Fibroblast of skin of back (primary cell): ENCODE results near the gene UQCR11.

ENCODE experiments used
- DNase-seq: peaks from one replicate; pipeline ENCODE4 v3.0.0-alpha.2; 2013

Gene UQCR11

GRCh38 chr19:1634938-1635243 lies 29.6 kb upstream of the UQCR11 start:
- no peak for DNase-seq

- no peak for DNase-seq
These were observed 29.1 kb upstream of the UQCR11 start for GRCh38 chr19:1634242-1634937.

- no peak for DNase-seq
These were observed 28.1 kb upstream of the UQCR11 start for GRCh38 chr19:1633269-1633826.

GRCh38 chr19:1632462-1633268 lies 27.4 kb upstream of the UQCR11 start:
- no peak for DNase-seq

GRCh38 chr19:1631557-1632100 lies 26.4 kb upstream of the UQCR11 start:
- DNase-seq, result no peak

GRCh38 chr19:1630811-1631210 lies 25.5 kb upstream of the UQCR11 start:
- no peak for DNase-seq

GRCh38 chr19:1630012-1630411 lies 24.8 kb upstream of the UQCR11 start:
- no peak for DNase-seq

GRCh38 chr19:1629256-1629808 lies 24.1 kb upstream of the UQCR11 start:
- no peak for DNase-seq

- no peak for DNase-seq
These were observed 21.9 kb upstream of the UQCR11 start for GRCh38 chr19:1627194-1627593.

GRCh38 chr19:1626417-1627010 lies 21.3 kb upstream of the UQCR11 start:
- DNase-seq, result peak; percentile 17

- peak; percentile 60 for DNase-seq
These were observed 19.2 kb upstream of the UQCR11 start for GRCh38 chr19:1624458-1624857.

GRCh38 chr19:1622541-1622940 lies 17.3 kb upstream of the UQCR11 start:
- no peak for DNase-seq

- DNase-seq, result no peak
These were observed 16.7 kb upstream of the UQCR11 start for GRCh38 chr19:1622007-1622406.

GRCh38 chr19:1621574-1621973 lies 16.3 kb upstream of the UQCR11 start:
- no peak for DNase-seq

- DNase-seq, result no peak
These were observed 15.8 kb upstream of the UQCR11 start for GRCh38 chr19:1621021-1621420.

- no peak for DNase-seq
These were observed 15.2 kb upstream of the UQCR11 start for GRCh38 chr19:1620502-1620901.

- no peak for DNase-seq
These were observed 14.4 kb upstream of the UQCR11 start for GRCh38 chr19:1619703-1620102.

GRCh38 chr19:1619094-1619439 lies 13.8 kb upstream of the UQCR11 start:
- no peak for DNase-seq

- DNase-seq, result peak; percentile 16
These were observed 13.2 kb upstream of the UQCR11 start for GRCh38 chr19:1618157-1619093.

GRCh38 chr19:1616875-1617274 lies 11.6 kb upstream of the UQCR11 start:
- DNase-seq, result no peak

- no peak for DNase-seq
These were observed 11.1 kb upstream of the UQCR11 start for GRCh38 chr19:1616396-1616795.
